ENCODE data around the gene NRXN3. TPM values are rescaled to one million over a fixed set of nuclear protein-coding genes. Genes with fewer than 3 reads are reported as not detected.

Gene NRXN3
- polyA plus RNA-seq, 1 of the 3 experiments (the other 2 are of a cell fraction): 1.6 TPM

DNA sequence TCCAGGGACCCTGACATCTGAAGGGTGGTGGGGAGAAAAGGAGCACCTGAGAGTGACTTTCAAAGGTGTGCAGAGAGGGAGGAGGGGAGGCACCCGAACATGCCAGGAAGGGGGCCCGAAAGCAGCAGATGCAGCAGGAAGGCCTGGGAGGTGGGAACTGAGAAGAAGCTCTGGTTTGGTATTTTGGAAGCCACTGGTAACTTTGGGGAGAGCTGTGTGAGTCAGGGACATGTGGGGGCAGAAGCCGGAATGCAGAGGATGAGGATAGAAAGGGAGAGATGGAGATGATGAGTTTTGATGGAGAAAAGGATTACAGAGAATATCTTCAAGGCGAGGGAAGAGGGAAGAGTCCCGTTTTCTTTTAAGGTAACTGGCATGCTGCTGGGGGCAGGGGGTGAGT lies 50.1 kb downstream of the NRXN3 start:
- POLR2A ChIA-PET: no interaction called here
- Histone ChIP-seq H3K79me2 (ENCODE audit: insufficient read depth) (no peaks in the 10 kb centered on the region), H3K27ac (ENCODE audit: low read depth in 2 of 2, low read length in 1 of 2) (no peak overlapping the region), H3K9me2 (no peaks in the 10 kb centered on the region), H3K27me3 (ENCODE audit: insufficient read depth) (no peaks in the 10 kb centered on the region), H3K36me3 (replicated peaks in 1 of 2; ENCODE audit: control insufficient read depth in 1 of 2, insufficient read depth in 2 of 2, low read length in 1 of 2) (no peaks in the 10 kb centered on the region), H3K9me3 (no peaks in the 10 kb centered on the region), H2AFZ (ENCODE audit: low read depth) (no peak overlapping the region), H3K4me3 (ENCODE audit: low read depth in 2 of 2, low read length in 1 of 2) (no peak overlapping the region), H3K9ac (no peak overlapping the region), H3K4me2 (no peak overlapping the region), H4K20me1 (ENCODE audit: insufficient read depth) (no peaks in the 10 kb centered on the region), H3K4me1 (ENCODE audit: control insufficient read depth in 1 of 2, insufficient read depth in 2 of 2, low read depth in 1 of 2, low read length in 1 of 2) (no peaks in the 10 kb centered on the region), H3F3A (replicated peaks; ENCODE audit: insufficient read depth) (no peaks in the 10 kb centered on the region)
- CTCF ChIA-PET: no interaction called here
- 17% methylated on average over 5 of the region's 5 CpGs for WGBS (ENCODE audit: low lambda C conversion rate)
- TF ChIP-seq, protein P1, sequence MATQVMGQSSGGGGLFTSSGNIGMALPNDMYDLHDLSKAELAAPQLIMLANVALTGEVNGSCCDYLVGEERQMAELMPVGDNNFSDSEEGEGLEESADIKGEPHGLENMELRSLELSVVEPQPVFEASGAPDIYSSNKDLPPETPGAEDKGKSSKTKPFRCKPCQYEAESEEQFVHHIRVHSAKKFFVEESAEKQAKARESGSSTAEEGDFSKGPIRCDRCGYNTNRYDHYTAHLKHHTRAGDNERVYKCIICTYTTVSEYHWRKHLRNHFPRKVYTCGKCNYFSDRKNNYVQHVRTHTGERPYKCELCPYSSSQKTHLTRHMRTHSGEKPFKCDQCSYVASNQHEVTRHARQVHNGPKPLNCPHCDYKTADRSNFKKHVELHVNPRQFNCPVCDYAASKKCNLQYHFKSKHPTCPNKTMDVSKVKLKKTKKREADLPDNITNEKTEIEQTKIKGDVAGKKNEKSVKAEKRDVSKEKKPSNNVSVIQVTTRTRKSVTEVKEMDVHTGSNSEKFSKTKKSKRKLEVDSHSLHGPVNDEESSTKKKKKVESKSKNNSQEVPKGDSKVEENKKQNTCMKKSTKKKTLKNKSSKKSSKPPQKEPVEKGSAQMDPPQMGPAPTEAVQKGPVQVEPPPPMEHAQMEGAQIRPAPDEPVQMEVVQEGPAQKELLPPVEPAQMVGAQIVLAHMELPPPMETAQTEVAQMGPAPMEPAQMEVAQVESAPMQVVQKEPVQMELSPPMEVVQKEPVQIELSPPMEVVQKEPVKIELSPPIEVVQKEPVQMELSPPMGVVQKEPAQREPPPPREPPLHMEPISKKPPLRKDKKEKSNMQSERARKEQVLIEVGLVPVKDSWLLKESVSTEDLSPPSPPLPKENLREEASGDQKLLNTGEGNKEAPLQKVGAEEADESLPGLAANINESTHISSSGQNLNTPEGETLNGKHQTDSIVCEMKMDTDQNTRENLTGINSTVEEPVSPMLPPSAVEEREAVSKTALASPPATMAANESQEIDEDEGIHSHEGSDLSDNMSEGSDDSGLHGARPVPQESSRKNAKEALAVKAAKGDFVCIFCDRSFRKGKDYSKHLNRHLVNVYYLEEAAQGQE (IDR thresholded peaks at IDR 0.05; ENCODE audit: low read depth, low read length): no peak
- no peak for TF ChIP-seq FOXM1 (IDR thresholded peaks at IDR 0.05; ENCODE audit: low read depth)
- TF ChIP-seq MAX (IDR thresholded peaks at IDR 0.05; ENCODE audit: low read depth): no peak
- no peak for TF ChIP-seq FOSL2 (IDR thresholded peaks at IDR 0.05; ENCODE audit: borderline replicate concordance, low read depth)
- TF ChIP-seq RAD21 (IDR thresholded peaks at IDR 0.05; ENCODE audit: low read length): no peak
- TF ChIP-seq POLR2AphosphoS5 (IDR thresholded peaks at IDR 0.05; ENCODE audit: low read depth, low read length): no peak
- no peak for TF ChIP-seq ELF1 (IDR thresholded peaks at IDR 0.05)
- TF ChIP-seq RXRA (IDR thresholded peaks at IDR 0.05; ENCODE audit: borderline replicate concordance, low read depth): no peak
- DNase-seq: no peak

GRCh38 chr14:78222746-78223145 lies 52.6 kb downstream of the NRXN3 start:
- Histone ChIP-seq H3K4me3 (ENCODE audit: low read depth in 2 of 2, low read length in 1 of 2) (no peak overlapping the region), H3F3A (replicated peaks; ENCODE audit: insufficient read depth) (no peaks in the 10 kb centered on the region), H4K20me1 (ENCODE audit: insufficient read depth) (no peaks in the 10 kb centered on the region), H3K9me3 (0 out of 2 replicates have a peak, but pooled peaks cover 8% of the 10 kb centered on the region), H3K4me1 (ENCODE audit: control insufficient read depth in 1 of 2, insufficient read depth in 2 of 2, low read depth in 1 of 2, low read length in 1 of 2) (no peaks in the 10 kb centered on the region), H3K79me2 (ENCODE audit: insufficient read depth) (no peaks in the 10 kb centered on the region), H3K4me2 (no peak overlapping the region), H3K9ac (no peak overlapping the region), H3K9me2 (no peaks in the 10 kb centered on the region), H3K27ac (ENCODE audit: low read depth in 2 of 2, low read length in 1 of 2) (no peak overlapping the region), H3K36me3 (replicated peaks in 1 of 2; ENCODE audit: control insufficient read depth in 1 of 2, insufficient read depth in 2 of 2, low read length in 1 of 2) (no peaks in the 10 kb centered on the region), H2AFZ (ENCODE audit: low read depth) (no peak overlapping the region), H3K27me3 (ENCODE audit: insufficient read depth) (no peaks in the 10 kb centered on the region)
- CTCF ChIA-PET: no interaction called here
- DNase-seq: no peak
- POLR2A ChIA-PET: no interaction called here
- no peak for TF ChIP-seq NFIC (IDR thresholded peaks at IDR 0.05; ENCODE audit: borderline replicate concordance)
- TF ChIP-seq FOXM1 (IDR thresholded peaks at IDR 0.05; ENCODE audit: low read depth): no peak
- TF ChIP-seq IRF3 (IDR thresholded peaks at IDR 0.05; ENCODE audit: low read depth, low read length): no peak
- TF ChIP-seq FOSL2 (IDR thresholded peaks at IDR 0.05; ENCODE audit: borderline replicate concordance, low read depth): no peak
- TF ChIP-seq, protein P2, sequence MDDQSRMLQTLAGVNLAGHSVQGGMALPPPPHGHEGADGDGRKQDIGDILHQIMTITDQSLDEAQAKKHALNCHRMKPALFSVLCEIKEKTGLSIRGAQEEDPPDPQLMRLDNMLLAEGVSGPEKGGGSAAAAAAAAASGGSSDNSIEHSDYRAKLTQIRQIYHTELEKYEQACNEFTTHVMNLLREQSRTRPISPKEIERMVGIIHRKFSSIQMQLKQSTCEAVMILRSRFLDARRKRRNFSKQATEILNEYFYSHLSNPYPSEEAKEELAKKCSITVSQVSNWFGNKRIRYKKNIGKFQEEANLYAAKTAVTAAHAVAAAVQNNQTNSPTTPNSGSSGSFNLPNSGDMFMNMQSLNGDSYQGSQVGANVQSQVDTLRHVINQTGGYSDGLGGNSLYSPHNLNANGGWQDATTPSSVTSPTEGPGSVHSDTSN (IDR thresholded peaks at IDR 0.05): no peak
- TF ChIP-seq GATA2 (CRISPR knock-in tag; IDR thresholded peaks at IDR 0.05): no peak
- TF ChIP-seq, protein P1 (IDR thresholded peaks at IDR 0.05; ENCODE audit: low read depth, low read length): no peak
- TF ChIP-seq ELF1 (IDR thresholded peaks at IDR 0.05): no peak
- no peak for TF ChIP-seq YY1 (IDR thresholded peaks at IDR 0.05; ENCODE audit: low read depth)
- TF ChIP-seq, protein P3, sequence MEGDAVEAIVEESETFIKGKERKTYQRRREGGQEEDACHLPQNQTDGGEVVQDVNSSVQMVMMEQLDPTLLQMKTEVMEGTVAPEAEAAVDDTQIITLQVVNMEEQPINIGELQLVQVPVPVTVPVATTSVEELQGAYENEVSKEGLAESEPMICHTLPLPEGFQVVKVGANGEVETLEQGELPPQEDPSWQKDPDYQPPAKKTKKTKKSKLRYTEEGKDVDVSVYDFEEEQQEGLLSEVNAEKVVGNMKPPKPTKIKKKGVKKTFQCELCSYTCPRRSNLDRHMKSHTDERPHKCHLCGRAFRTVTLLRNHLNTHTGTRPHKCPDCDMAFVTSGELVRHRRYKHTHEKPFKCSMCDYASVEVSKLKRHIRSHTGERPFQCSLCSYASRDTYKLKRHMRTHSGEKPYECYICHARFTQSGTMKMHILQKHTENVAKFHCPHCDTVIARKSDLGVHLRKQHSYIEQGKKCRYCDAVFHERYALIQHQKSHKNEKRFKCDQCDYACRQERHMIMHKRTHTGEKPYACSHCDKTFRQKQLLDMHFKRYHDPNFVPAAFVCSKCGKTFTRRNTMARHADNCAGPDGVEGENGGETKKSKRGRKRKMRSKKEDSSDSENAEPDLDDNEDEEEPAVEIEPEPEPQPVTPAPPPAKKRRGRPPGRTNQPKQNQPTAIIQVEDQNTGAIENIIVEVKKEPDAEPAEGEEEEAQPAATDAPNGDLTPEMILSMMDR (IDR thresholded peaks at IDR 0.05): no peak
- no peak for TF ChIP-seq MAX (IDR thresholded peaks at IDR 0.05; ENCODE audit: low read depth)
- TF ChIP-seq RFX5 (IDR thresholded peaks at IDR 0.05; ENCODE audit: low read length): no peak
- no peak for TF ChIP-seq JUND (IDR thresholded peaks at IDR 0.05)

Data from SK-N-SH (cell line).